Duodenal mucosa (tissue), 2 donors: ENCODE data around the gene EFCAB11.

Experiments used
- H3K27ac ChIP-seq: one replicate; pipeline ENCODE4 v1.7.0; 2013; ENCODE audit warnings: low read depth, low read length
- H3K27me3 ChIP-seq, 2 donors: one replicate each; pipeline ENCODE4 v1.7.0; 2013; ENCODE audit warnings: low read length in 2 of 2, control low read depth in 1 of 2; ENCODE audit not compliant: insufficient read depth in 2 of 2, control insufficient read depth in 1 of 2
- H3K36me3 ChIP-seq, 2 donors: one replicate each; pipeline ENCODE4 v1.7.0; 2013; ENCODE audit warnings: low read length in 2 of 2, control low read depth in 1 of 2; ENCODE audit not compliant: insufficient read depth in 2 of 2, control insufficient read depth in 1 of 2
- H3K4me1 ChIP-seq, 2 donors: one replicate each; pipeline ENCODE4 v1.7.0; 2013; ENCODE audit warnings: low read length in 2 of 2, control low read depth in 1 of 2; ENCODE audit not compliant: insufficient read depth in 2 of 2, control insufficient read depth in 1 of 2
- H3K4me3 ChIP-seq, 2 donors: one replicate each; pipeline ENCODE4 v1.7.0; 2013; ENCODE audit warnings: low read length in 2 of 2, low read depth in 1 of 2
- H3K9ac ChIP-seq, 2 donors: one replicate each; pipeline ENCODE4 v1.7.0; 2013; ENCODE audit warnings: low read length in 2 of 2, low read depth in 1 of 2
- H3K9me3 ChIP-seq, 2 donors: one replicate each; pipeline ENCODE4 v1.7.0; 2013; ENCODE audit warnings: low read length in 2 of 2, control low read depth in 1 of 2; ENCODE audit not compliant: control insufficient read depth in 1 of 2

Gene EFCAB11

DNA sequence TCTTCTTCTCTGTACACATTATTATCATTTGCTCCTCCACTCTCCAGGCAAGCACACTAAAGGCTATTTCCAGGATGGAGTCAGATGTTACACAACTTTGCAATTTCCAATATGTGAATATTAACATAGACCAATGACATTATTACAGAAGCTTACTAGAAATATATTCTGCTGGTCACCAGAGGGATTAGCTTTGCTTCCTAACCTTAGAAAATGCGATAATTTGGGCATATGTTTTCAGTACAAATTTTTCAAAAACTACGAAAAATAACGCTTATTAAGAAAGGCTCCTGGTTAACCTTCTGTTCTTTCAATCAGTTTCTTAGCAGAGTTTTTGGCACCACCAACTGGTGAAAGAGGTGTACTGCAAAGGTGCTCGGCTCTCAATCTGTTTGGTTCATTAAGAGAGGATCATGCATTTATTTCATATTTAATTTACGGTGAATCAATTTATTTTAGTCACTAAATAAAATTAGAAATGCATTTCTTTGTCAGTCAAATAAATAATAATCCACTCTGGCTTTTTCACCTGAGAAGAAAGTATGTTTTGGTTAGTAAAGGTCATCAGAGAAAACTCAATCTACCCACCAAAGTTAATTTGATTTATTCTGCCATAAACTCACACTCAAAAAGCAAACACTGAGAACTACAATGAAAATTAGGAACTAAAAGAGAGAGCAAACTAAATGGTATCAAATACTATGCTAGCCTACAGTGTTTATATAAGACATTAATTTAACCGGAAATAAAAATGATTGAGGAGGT lies 39.2 kb downstream of the EFCAB11 start:
- Histone ChIP-seq H3K4me1 (peaks cover 23 to 24% of the 10 kb centered on the region in 2 donors), H3K36me3 (no peaks in the 10 kb centered on the region), H3K9me3 (no peaks in the 10 kb centered on the region), H3K27me3 (no peaks in the 10 kb centered on the region), H3K27ac (no peak overlapping the region), H3K4me3 (no peak overlapping the region), H3K9ac (no peak overlapping the region)

DNA sequence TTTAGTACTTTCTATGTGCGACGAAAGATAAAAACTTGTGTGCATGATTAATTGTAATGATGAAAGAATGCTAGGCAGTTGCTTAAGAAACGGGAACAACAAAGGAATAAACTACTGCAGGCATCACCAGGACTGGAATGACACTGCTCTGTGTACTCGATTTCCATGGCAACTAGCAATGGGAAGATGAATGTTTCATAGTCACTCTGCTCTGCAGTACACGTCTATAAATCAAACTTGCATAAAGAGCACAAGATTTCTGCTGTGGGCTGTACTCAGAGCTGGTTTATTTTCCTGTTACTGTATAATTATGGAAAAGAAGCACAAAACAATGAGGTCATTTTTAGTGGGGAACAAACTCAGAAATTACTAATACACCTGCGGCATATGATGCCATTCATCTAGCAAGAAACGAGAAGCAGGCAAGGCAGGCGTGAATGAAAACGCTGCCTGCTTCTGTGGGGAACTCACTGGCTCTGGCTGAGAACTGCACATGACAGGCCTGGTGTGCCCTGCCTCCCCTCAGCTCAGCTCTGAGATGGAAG lies 41.8 kb downstream of the EFCAB11 start:
- Histone ChIP-seq H3K9me3 (no peaks in the 10 kb centered on the region), H3K4me1 (peaks cover 23 to 28% of the 10 kb centered on the region in 2 donors), H3K36me3 (no peaks in the 10 kb centered on the region), H3K27ac (no peak overlapping the region), H3K4me3 (peak overlapping the region in 1 of 2 donors; percentile 13), H3K9ac (peak overlapping the region; percentile 22), H3K27me3 (no peaks in the 10 kb centered on the region)

DNA sequence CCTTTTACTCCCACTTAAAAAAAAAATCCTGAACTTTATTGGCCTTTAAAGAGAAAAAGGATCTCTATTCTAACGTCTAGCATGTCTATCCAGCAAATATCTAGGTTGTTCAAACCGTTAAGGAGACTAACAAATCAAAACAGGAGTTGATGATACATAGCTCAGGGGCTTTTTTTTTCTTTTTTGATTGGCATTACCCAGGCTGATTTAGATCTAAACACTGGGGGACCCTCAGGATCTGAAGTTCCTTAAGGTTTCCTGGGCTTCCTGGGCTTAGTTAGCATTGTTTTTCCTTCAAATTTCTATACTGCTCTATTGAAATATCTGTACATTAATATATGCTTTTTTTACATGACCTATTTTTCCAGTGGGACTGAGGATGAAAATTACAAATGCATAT lies 42.3 kb downstream of the EFCAB11 start:
- Histone ChIP-seq H3K9me3 (no peaks in the 10 kb centered on the region), H3K27ac (no peak overlapping the region), H3K36me3 (no peaks in the 10 kb centered on the region), H3K4me1 (peaks cover 23 to 28% of the 10 kb centered on the region in 2 donors), H3K27me3 (no peaks in the 10 kb centered on the region), H3K4me3 (no peak overlapping the region), H3K9ac (peak overlapping the region in 1 of 2 donors; percentile 22)

DNA sequence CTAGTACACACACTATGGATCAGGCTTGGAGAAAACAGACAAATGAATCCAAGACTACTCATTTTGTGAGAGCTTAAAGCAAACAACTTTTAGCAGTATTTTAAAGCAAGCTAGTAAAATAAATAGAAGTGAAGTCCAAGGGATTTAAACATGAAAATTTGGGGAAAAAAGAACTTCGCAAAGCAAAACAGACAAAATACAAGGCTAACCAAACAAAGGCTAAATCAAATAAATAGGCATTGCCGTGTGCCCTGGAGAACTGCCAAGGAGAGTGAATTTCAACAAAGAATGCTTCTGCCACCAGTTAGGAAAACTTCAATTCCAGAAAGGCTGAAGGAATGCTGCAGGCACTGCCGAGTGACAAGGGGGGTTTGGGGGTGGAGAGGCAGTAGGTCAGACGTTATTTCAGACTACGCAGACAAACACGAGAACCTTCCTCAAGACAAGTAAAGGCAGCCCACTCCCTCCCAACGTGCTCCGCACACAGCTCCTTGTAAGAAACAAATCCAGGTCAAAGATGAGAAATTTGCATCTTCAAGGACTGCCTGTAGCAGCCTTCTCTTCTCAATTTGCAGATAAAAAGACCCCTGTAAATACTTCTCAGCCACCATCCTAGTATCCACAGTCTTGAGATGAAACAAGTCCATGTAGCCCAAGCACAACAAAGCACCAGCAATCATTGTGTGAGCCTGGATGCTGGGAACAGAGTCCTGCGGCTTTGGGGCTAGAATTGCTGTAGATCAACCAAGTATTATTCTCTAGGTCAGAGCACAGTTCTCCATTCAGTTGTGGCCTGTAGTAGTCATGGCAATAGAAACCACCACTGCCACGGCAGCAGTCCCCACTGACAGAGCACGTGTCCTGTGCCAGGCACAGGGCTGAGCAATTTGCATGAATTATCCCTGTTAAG lies 43.3 kb downstream of the EFCAB11 start:
- Histone ChIP-seq H3K9me3 (no peaks in the 10 kb centered on the region), H3K4me3 (peak overlapping the region; percentile 50 to 65), H3K27me3 (no peaks in the 10 kb centered on the region), H3K27ac (peak overlapping the region; percentile 27), H3K9ac (peak overlapping the region; percentile 5 to 30), H3K4me1 (peaks cover 23 to 28% of the 10 kb centered on the region in 2 donors), H3K36me3 (no peaks in the 10 kb centered on the region)

DNA sequence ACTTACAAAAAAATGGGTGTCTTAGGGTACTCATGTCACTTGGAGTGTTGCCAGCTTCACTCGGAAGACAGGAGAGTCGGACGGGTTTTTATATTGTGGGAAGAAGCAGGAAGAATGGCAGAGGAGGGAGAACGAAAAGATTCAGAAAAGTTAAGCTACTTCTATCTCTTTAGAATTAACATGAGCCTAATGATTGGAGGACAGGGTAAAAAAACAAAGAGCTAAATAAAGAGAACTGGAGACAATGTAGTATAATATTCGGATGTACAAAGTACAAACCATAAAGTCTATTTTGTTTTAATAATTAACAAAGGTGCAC lies 43.9 kb downstream of the EFCAB11 start:
- Histone ChIP-seq H3K27ac (no peak overlapping the region), H3K4me1 (peaks cover 23 to 28% of the 10 kb centered on the region in 2 donors), H3K36me3 (no peaks in the 10 kb centered on the region), H3K9ac (peak overlapping the region in 1 of 2 donors; percentile 22), H3K9me3 (no peaks in the 10 kb centered on the region), H3K27me3 (no peaks in the 10 kb centered on the region), H3K4me3 (peak overlapping the region; percentile 51 to 65)

DNA sequence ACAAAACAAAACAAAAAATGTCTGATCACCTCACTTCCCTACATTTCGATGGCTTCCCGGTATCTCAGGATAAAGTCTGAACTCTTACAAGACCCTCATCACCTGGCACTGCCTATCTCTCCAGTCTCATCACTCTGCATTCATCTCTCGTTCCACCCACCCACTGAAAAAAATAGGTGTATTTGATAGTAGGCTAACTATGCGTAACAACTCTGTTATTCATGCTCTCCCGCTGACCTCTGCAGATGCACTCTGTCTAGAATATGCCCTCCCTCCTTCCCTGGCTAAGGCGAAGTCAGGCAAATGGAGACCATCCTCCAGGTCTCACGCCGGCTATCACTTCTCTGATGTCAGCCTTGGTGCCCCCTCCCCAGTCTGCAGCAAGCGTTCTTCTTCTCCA lies 44.9 kb downstream of the EFCAB11 start:
- peak overlapping the region in 1 of 2 donors; percentile 65 for H3K4me3 ChIP-seq
- no peaks in the 10 kb centered on the region for H3K36me3 ChIP-seq
- peaks cover 23 to 28% of the 10 kb centered on the region in 2 donors for H3K4me1 ChIP-seq
- no peak overlapping the region for H3K27ac ChIP-seq
- no peak overlapping the region for H3K9ac ChIP-seq
- no peaks in the 10 kb centered on the region for H3K9me3 ChIP-seq
- H3K27me3 ChIP-seq = no peaks in the 10 kb centered on the region

DNA sequence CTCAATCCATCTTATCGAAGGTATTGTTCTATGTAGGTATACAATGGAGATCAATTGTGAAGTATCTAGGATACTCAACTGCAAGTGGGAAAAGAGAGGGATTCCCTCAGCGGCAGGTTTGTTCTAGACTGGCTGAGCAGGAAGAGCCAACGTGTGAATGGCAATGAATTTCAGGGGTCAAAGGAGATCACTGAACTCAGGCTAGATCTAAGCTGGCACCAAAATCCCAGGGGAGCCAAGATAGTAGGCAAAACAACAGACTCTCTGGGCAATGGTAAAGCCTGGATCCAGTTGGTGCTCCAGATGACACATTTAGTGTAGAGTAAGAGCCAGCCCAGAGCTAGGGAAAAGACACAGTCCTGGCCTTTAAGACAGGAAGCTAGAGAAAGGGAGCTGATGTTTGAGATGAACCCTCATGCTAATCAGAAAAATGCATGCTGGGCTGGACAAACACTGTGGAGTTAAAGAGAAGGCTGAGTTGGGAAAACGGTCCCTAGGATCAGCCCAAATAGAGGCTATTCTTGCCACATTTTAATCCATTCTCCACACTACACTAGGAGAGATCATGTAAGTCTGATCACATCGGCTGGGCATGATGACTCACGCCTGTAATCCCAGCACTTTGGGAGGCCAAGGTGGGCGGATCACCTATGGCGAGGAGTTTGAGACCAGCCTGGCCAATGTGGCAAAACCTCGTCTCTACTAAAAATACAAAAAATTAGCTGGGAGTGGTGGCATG lies 45.6 kb downstream of the EFCAB11 start:
- Histone ChIP-seq H3K4me1 (peaks cover 23 to 28% of the 10 kb centered on the region in 2 donors), H3K4me3 (no peak overlapping the region), H3K27me3 (no peaks in the 10 kb centered on the region), H3K27ac (no peak overlapping the region), H3K36me3 (no peaks in the 10 kb centered on the region), H3K9me3 (no peaks in the 10 kb centered on the region), H3K9ac (no peak overlapping the region)

DNA sequence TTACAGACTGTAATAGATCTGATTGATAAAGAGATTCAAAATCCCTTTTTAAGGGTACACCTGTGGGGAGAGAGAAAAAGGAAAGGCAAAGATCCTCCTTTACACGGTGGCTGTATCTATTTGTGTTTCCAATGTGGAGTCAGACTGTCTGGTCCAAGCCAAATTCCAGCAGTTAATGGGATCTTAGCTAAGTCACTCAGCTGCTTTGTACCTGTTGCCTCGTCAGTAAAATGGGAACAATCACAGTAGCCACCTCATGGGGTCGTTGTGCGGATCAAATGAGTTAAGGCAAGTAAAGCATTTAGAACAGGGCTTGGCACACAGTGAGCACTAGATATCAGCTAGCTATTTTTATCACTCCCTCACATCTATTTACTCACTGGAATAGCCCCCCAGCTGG lies 46.9 kb downstream of the EFCAB11 start:
- Histone ChIP-seq H3K27ac (no peak overlapping the region), H3K4me3 (no peak overlapping the region), H3K27me3 (no peaks in the 10 kb centered on the region), H3K9me3 (no peaks in the 10 kb centered on the region), H3K9ac (no peak overlapping the region), H3K4me1 (peaks cover 17 to 20% of the 10 kb centered on the region in 2 donors), H3K36me3 (no peaks in the 10 kb centered on the region)

DNA sequence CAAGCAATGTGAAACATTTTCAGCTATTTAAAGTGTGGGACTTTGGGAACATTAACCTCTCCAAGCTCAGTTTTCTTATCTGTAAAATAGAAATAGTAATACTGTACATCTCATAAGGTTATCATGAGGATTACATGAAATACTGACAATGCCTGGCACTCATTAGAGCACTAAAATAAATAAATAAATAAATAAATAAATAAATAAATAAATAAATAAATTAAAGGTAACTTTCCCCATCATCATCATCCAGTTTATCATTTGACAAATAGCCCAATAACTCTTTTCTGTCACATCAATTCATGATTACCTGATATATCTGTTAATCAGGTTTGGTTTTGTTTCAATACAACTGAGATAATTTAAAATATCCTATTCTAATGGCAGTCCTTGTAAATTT lies 48.5 kb downstream of the EFCAB11 start:
- Histone ChIP-seq H3K36me3 (no peaks in the 10 kb centered on the region), H3K4me3 (no peak overlapping the region), H3K9me3 (no peaks in the 10 kb centered on the region), H3K9ac (no peak overlapping the region), H3K27me3 (no peaks in the 10 kb centered on the region), H3K4me1 (peaks cover under 1 to 4% of the 10 kb centered on the region in 2 donors), H3K27ac (no peak overlapping the region)
